Hippocampal formation (tissue), 2 donors: ENCODE measurements around the gene TMEM38A.
"Not testable (repeated sequence)": the region's sequence is repeated elsewhere in the genome, so short reads cannot be mapped to it uniquely, and the experiment has no call there.

ENCODE experiments used
- DNase-seq, 2 donors: peaks; one replicate each; lab custom pipeline; 2025; lab: John Stamatoyannopoulos, UW

TMEM38A gene

GRCh38 chr19:16677055-16677454 is 16.1 kb downstream of the TMEM38A start:
- no peak for DNase-seq

GRCh38 chr19:16678498-16678897 is 17.6 kb downstream of the TMEM38A start:
- DNase-seq, result no peak

GRCh38 chr19:16679811-16680210 is 18.9 kb downstream of the TMEM38A start:
- DNase-seq, result no peak

- no peak for DNase-seq
Measured at GRCh38 chr19:16682539-16682938, 21.6 kb downstream of the TMEM38A start.

GRCh38 chr19:16684216-16684615 is 23.3 kb downstream of the TMEM38A start:
- DNase-seq, result no peak

- DNase-seq, result no peak
Measured at GRCh38 chr19:16688084-16688483, 27.1 kb downstream of the TMEM38A start.

- no peak for DNase-seq
Measured at GRCh38 chr19:16698914-16699313, 38.0 kb downstream of the TMEM38A start.

GRCh38 chr19:16702123-16702522 is 41.2 kb downstream of the TMEM38A start:
- DNase-seq, result no peak

- DNase-seq, result no peak
Measured at GRCh38 chr19:16703677-16704076, 42.7 kb downstream of the TMEM38A start.

- not testable (repeated sequence) for DNase-seq
Measured at GRCh38 chr19:16710870-16711269, 49.9 kb downstream of the TMEM38A start.

GRCh38 chr19:16712295-16712694 is 51.4 kb downstream of the TMEM38A start:
- not testable (repeated sequence) for DNase-seq

GRCh38 chr19:16714702-16715287 is 53.9 kb downstream of the TMEM38A start:
- DNase-seq, result peak; percentile 3 to 50

- DNase-seq, result no peak
Measured at GRCh38 chr19:16715611-16716010, 54.7 kb downstream of the TMEM38A start.

- no peak for DNase-seq
Measured at GRCh38 chr19:16721051-16721450, 60.1 kb downstream of the TMEM38A start.

- no peak for DNase-seq
Measured at GRCh38 chr19:16722591-16722990, 61.7 kb downstream of the TMEM38A start.

- no peak for DNase-seq
Measured at GRCh38 chr19:16726916-16727315, 66.0 kb downstream of the TMEM38A start.

GRCh38 chr19:16735650-16736266 is 74.8 kb downstream of the TMEM38A start:
- DNase-seq, result not testable (repeated sequence)

- no peak for DNase-seq
Measured at GRCh38 chr19:16736709-16737108, 75.8 kb downstream of the TMEM38A start.

- no peak for DNase-seq
Measured at GRCh38 chr19:16737911-16738310, 77.0 kb downstream of the TMEM38A start.

- DNase-seq, result no peak
Measured at GRCh38 chr19:16739546-16739945, 78.6 kb downstream of the TMEM38A start.
